ENCODE data around the gene ACER2.

Gene ACER2

GRCh38 chr9:19456996-19457692, 48.3 kb downstream of the ACER2 start:
- peak; percentile 90 for DNase-seq

- DNase-seq: no peak
These were observed 48.8 kb downstream of the ACER2 start for GRCh38 chr9:19457693-19458009.

- no peak for DNase-seq
These were observed 51.4 kb downstream of the ACER2 start for GRCh38 chr9:19460243-19460642.

DNA sequence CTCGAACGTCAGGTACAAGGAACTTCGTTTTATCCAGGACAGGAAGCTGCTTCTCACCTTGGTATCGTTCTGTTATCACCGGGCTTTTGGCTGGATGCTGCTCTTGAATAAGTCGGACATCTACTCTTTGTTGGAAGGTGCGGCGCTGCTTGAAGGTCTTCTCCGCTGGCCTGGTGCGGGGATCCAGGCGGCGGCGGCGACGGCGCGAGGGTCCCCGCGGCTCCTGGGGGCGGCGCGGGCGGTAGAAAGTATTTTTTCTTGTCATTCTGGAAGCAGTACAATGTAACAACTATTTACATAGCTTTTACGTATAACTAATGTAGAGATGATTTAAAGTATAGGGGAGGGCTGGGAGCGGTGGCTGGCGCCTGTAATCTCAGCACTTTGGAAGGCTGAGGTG, 52.3 kb downstream of the ACER2 start:
- DNase-seq: no peak

GRCh38 chr9:19464061-19464763, 55.4 kb downstream of the ACER2 start:
- DNase-seq: no peak

DNA sequence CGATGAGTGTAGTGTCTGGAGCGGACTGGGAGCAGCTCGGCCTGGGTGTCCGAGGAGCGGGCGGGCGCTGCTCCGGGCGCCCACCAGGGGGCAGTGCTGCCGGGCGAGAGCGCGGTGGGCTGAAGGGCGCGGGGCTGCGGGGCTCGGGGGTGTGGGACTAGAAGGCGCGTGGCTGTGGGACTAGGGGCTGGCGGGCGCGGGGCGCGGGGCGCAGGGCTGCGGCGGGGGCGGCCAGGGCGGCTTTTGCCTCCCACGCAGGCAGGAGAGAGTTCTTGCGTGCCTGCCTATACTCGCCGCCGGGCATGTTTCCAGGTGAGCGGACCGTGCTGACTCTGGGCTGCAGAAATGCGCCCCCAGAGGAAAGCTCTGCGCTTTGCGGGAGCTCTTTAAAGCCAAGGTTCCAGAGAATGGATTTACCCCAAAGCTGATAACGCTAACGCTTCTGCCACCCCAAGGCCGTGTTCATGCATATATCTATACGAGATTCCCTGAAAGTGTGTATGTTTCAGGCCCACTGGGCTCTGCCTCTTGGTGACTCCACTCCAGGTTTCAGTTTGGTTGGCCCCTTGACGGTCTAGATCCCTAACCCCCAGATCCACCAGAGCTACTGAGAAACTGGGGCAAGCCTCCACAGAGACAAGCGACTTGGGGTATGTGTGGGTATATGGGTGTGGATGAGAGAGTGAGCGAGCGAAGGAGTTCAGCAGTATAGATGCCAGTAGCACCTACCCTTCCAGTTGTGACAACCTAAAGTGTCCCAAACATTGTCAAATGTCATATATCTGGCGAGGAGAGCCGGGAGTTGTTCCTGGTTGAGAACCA, 56.2 kb downstream of the ACER2 start:
- DNase-seq: peak; percentile 48

DNA sequence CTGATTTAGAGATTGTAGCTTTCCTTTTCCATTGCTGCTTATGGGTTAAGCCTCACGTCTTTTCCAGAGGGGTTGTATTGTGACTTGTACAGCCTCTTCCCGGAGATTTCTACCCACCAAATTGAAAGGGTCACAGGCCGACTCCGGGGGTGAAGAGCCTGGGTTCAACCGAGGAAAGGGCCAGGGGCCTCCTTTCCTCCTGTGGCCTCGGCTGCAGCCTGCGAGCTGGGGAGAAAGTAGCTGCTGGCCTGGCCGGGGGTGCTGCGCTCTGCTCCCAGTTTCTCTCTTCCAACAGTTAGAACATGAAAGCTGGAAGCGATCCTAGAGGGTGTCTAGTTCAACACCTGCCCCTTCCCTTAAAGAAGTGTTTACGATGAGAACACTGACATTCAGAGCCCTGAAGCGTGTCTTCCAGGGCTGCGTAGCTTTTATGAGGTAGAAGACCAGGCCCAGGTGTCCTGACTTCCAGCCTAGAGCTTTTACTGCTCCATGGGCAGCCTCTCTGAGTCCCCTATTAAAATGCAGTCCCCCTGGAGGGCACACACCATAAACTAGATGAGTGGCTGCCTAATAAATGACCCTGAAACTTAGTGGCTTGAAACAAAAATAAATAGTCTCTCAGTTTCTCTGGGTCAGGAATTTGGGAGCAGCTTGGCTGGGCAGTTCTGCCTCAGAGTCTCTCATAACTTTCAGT, 56.9 kb downstream of the ACER2 start:
- no peak for DNase-seq

- no peak for DNase-seq
These were observed 57.5 kb downstream of the ACER2 start for GRCh38 chr9:19466280-19466639.

GRCh38 chr9:19469271-19469670, 60.5 kb downstream of the ACER2 start:
- DNase-seq: no peak

DNA sequence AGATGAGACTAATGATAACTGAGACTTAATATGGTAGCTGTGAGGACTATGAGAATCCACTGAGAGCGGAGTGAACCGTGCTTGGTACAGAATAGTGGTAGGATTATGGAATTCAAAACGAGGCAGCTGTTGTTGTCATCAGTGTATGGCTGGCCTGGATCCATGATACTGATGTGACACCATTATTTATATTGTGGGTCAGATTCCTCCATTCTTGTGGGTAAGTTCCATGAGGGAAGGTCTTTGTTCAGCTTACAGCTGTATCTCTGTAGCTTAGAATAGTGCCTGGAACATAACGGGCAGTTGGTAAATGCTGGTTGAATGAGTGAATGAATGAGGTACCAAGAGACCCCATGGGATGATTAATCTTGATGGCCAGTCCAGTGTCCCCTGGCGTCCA, 61.8 kb downstream of the ACER2 start:
- DNase-seq: no peak

DNA sequence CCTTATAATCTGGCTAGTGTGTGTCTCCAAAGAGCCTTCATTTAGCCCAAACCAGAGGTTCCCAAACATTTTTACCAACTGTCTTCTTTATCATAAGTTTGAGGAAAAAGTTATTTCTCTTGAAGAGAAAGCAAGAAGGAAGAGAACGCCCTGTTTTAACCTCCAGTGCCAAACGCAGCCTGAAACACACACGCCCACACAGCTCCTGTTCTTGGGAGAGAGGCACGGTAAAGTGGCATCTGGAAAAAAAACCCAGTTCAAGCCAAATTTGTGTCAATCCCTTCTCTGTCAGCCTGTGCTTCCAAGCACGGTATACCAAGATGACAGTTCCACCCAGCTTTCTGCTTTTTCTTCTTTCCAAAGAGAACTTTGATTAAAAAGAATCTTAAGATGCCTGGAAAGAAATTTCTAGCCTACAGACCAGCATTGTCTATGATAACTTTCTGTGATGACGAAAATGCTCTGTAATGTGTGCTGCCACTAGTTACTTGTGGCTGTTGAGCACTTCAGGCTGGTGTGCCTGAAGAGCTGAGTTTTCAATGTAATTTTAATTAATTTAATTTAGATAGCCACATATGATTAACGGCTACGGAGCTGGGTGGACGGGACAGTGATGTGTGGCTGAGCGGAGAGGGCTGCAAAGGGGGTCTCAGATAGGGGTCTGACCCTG, 62.3 kb downstream of the ACER2 start:
- DNase-seq: no peak

DNA sequence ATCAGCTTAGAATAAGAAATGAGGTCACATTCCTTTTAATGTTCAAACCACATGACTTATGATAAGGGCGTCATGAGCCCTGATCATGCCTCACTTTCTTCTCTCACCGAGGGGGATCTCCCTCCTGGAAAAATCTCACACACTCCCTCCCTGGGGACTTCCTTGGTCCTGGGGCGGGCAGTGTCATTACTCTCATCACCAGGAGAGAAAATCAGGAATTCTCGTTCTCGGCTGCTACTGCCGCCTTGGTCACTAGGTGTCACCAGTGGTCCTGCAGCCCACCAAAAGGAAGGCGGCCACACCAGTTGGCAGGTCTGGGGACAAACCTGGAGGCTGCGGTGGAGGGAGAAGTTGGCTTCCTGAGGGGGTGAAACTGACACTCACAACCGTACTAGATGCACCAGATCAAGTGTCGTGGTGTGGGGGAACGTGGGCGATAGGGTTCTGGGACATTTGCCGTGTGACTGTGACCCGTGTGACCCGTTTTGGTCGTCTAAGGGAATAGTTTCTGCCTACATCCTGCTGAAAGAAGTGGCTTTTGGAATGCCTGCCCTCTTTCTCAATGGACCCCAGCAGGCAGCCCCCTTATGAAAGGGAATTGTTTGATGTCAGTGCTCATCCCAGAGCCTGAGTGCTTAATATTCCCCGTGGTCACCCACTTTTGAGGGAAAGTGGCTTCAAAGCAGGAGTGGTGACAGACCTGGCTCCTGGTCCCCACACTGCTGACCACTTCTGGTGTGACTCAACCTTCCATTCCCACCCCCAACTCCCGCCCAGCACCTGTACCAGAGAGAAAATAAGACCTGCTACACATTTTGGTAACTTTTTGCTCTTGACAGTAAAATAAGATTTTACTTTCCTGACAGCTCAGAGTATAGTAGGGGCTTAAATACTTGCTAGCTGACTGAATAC, 63.2 kb downstream of the ACER2 start:
- DNase-seq: peak; percentile 35

GRCh38 chr9:19473605-19474004, 64.8 kb downstream of the ACER2 start:
- no peak for DNase-seq

DNA sequence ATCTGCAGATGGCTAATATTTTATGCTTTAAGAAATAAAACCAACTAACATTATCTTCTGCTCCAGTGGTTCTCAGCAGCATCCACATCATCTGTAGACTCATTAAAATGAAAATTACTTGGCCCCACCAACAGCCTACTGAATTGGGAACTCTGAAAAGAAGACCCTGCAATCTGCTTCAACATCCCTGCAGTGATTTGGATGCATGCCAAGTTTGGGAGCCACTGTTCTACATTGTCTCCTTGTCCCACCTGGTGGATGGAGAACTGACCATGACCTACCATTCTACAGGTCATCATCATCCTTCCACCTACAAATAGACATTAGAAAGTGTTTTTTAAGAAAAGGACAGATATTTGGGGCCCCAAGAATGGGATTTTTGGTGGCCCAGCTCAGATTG, 71.1 kb downstream of the ACER2 start:
- peak; percentile 24 for DNase-seq

DNA sequence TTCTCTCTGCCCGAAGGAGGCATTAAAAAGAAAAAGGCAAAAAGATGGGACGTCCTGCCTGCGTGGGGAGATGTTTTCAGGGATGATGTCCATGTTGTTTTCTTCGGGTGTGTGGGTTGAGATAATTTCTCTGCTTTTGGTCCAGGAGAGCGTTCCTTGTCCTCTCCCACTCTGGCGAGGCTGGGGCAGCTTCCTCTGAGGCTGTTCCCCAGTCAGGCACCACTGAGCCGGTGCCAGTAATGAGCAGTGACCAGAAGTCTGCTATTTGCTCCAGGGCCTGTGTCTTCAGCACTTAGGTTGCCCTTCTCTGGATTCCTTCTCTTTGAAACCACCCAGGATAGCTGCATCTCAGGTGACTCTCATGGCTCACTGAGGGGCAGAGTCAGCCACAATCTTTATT, 71.5 kb downstream of the ACER2 start:
- DNase-seq: no peak

DNA sequence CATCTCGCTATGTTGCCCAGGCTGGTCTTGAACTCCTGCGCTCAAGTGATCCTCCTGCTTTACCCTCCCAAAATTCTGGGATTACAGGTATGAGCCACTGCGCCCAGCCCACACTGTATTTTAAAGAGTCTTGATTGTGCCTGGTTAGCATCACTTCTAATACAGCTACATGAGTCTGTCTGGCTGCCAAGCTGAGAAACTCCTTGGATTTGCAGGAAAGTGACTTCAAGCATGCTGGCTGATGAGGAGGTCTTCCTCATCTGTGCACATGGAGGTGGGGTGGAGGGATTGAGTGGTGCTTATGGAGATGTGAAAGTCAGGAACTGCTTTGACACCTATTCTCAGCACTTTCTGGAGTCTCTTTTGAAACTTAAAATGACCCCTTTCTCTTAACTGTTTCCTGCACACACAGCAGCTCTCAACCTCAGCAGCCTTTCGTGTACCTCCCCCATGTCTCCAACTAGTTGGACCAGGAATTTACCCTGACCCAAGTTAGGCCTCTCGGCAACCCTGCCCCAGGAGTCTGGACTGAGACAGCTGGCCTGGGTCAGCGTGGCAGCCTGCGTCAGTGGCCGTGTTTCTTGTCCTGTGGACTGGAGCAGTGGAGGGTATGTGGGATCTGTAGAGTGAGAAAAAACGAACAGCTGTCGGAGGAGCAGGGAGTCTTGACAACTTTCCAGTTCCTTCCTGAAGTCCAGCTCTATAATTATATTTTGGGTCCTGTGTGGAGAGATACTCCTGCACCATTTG, 72.5 kb downstream of the ACER2 start:
- no peak for DNase-seq

DNA sequence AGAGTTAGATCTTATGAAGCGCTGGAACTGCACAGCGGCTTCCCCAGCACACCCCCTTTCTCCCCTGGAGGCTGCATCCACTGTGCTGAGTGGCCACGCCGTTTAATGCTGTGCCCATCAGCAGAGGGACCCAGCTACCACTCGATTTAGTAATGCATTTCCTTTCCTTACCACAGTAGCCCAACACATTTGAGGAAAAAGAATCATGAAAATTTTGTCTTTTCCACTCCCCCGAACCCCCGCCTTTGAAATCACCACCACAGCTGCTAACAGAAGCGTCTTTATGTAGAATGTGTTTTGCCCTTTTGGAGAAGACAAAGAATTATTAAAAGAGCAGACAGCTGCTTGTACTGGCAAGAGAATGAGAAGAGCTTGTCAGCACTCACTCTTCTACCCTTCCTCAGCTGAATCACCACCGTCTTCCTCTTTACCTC, 73.2 kb downstream of the ACER2 start:
- DNase-seq: no peak

- no peak for DNase-seq
These were observed 75.9 kb downstream of the ACER2 start for GRCh38 chr9:19484699-19485098.

GRCh38 chr9:19485193-19485592, 76.4 kb downstream of the ACER2 start:
- no peak for DNase-seq

GRCh38 chr9:19486803-19487202, 78.0 kb downstream of the ACER2 start:
- DNase-seq: no peak

GRCh38 chr9:19488721-19489120, 79.9 kb downstream of the ACER2 start:
- DNase-seq: no peak

Data from NCI-H748 treated with DMSO at 0.1 percent for 48 hours (cell line).